Right lobe of liver (tissue), 4 donors: Measurements from ENCODE around the gene NOTCH4.

Source experiments
- POLR2A ChIP-seq: fragments of 450-650 bp; IDR thresholded peaks from one replicate; pipeline ENCODE4 v1.6.1; 2017; ENCODE audit warnings: antibody characterized with exemption, mild to moderate bottlenecking
- TF ChIP-seq, protein P1 (sequence below), 4 donors: fragments of 200-600 bp in 3 of 4; fragments of 450-650 bp in 1 of 4; IDR thresholded peaks; one replicate each; pipeline versions ENCODE4 v1.5.1 to v1.8.0; 2016 to 2022; ENCODE audit warnings: antibody characterized with exemption in 4 of 4, mild to moderate bottlenecking in 2 of 4
- donor health status: DM: no; HTN: no; CAD: no.
- donor health status: DM: no; HTN: no; CAD: no.
- donor health status: DM: no; HTN: yes; CAD: no.

DNA sequence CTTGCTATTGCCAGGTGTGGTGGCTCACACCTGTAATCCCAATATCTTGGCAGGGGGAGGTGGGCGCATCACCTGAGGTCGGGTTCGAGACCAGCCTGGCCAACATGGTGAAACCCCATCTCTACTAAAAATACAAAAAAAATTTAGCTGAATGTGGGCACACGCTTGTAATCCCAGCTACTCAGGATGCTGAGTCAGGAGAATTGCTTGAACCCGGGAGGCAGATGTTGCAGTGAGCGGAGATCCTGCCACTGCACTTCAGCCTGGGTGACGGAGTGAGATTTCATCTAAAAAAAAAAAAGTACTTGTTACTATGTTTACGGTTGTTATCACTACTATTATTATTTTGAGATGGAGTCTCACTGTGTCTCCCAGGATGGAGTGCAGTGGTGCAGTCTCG is 67.0 kb downstream of the NOTCH4 start:
- TF ChIP-seq, protein P1, sequence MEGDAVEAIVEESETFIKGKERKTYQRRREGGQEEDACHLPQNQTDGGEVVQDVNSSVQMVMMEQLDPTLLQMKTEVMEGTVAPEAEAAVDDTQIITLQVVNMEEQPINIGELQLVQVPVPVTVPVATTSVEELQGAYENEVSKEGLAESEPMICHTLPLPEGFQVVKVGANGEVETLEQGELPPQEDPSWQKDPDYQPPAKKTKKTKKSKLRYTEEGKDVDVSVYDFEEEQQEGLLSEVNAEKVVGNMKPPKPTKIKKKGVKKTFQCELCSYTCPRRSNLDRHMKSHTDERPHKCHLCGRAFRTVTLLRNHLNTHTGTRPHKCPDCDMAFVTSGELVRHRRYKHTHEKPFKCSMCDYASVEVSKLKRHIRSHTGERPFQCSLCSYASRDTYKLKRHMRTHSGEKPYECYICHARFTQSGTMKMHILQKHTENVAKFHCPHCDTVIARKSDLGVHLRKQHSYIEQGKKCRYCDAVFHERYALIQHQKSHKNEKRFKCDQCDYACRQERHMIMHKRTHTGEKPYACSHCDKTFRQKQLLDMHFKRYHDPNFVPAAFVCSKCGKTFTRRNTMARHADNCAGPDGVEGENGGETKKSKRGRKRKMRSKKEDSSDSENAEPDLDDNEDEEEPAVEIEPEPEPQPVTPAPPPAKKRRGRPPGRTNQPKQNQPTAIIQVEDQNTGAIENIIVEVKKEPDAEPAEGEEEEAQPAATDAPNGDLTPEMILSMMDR (IDR thresholded peaks at IDR 0.05), result no peak
- no peak for TF ChIP-seq POLR2A
